ENCODE results near the gene CARD11.
"Not testable (repeated sequence)": the region's sequence is repeated elsewhere in the genome, so short reads cannot be mapped to it uniquely, and the experiment has no call there.

Gene CARD11

DNA sequence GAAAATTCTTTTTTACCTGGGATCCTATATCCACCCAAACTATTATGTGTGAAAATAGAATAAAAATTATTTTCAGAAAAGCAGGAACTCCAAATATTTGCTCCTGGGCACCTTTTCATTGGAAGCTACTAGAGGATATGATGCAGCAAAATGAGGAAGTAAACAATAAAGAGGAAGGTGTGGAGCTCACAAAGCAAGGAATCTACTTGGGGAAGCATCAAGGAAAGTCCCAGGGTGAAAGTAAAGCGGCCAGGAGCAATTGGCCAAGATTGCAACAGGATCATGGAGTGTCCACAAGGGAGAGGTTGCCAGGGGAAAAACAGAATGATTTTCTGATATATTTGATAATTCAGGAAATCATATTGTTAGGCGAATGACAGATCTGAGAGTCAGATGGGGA is 80.8 kb downstream of the CARD11 start:
- DNase-seq (ENCODE audit: low read depth), result no peak

DNA sequence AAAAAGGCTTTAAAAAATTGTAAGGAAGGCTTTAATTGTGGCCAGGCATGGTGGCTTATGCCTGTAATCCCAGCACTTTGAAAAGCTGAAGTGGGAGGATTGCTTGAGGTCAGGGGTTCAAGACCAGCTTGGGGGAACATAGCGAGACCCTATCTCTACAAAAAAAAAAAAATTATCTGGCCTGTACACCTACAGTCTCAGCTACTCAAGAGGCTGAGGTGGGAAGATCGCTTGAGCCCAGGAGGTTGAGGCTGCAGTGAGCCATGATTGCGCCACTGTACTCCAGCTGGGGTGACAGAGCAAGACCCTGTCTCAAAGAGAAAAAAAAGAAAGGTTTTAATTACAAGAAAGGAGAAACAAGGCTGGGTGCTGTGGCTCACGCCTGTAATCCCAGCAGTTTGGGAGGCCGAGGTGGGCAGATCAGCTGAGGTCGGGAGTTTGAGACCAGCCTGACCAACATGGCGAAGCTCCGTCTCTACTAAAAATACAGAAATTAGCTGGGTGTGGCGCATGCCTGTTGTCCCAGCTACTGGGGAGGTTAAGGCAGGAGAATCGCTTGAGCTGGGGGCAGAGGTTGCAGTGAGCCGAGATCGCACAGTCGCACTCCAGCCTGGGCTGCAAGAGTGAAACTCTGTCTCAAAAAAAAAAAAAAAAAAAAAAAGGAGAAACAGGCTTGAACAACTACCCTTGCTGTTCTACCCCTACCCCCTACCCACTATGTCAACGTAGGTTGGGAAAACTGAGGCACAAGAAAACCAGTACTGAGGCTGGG is 83.7 kb downstream of the CARD11 start:
- no peak for DNase-seq (ENCODE audit: low read depth)

DNA sequence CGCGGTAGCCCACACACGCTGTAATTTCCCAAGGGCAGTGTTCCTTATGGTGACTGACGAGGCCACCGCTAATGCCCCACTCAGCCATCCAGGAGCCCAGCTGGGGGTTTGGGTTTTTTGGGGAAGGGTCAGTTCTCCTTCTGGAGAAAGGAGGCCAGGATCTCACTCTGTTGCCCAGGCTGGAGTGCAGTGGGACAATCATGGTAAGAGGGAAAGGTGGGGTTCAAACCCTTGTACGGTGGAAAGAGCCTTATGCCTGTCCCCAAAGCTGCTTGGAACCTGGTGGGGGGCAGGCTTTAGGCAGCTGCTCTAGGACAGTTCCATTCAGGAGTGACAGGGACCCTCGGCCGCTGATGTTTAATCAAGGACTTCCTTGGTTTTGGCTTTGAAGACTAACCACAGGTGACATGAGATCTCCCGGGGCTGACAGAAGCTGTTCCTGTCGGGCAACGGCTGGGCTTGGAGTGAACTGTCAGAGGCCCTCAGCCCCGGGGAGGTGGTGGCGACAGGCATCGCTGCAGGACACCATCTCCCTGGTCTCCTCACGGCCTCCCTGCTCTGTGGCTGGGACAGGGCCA is 84.5 kb downstream of the CARD11 start:
- no peak for DNase-seq (ENCODE audit: low read depth)

DNA sequence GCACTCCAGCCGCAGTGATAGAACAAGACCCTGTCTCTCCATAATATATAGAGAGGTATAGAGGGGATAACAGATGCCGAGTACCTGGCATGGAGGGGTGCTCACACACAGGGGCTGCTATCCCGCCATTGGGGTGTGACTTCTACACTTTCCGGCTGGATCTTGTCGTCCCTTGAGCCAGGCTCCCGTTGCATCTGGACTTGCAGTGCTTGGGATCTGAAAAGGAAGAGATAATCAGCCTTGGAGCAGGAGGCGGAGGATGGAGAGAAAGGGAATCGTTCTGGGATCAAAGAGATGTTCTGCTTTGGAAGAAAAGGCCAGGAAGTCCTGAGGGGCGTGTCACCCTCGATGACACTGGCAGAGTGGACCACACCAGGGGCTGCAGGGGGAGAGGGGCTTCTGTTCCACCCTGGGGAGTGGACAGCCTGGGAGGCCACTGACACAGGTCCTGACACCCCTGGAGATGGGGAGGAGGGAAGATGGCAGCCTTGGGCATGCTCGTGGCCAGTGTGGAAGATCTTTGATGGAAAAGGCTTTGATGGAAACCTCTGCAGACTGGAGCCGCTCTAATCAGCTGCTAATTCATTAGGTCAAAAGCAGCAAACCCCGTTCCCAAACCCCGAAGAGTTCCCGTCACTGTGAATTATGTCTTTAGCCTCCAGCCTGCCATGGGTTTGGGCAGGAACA is 85.1 kb downstream of the CARD11 start:
- DNase-seq (ENCODE audit: low read depth), result no peak

DNA sequence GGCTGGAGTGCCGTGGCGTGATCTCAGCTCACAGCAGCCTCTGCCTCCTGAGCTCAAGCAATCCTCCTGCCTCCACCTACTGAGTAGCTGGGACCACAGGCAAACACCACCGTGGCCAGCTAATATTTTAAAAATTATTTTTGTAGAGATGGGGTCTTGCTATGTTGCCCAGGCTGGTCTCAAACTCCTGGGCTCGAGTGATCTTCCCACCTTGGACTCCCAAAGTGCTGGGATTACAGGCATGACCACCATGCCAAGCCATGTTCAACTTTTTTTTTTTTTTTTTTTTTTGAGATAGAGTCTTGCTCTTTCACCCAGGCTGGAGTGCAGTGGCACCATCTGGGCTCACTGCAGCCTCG is 86.3 kb downstream of the CARD11 start:
- not testable (repeated sequence) for DNase-seq (ENCODE audit: low read depth)

DNA sequence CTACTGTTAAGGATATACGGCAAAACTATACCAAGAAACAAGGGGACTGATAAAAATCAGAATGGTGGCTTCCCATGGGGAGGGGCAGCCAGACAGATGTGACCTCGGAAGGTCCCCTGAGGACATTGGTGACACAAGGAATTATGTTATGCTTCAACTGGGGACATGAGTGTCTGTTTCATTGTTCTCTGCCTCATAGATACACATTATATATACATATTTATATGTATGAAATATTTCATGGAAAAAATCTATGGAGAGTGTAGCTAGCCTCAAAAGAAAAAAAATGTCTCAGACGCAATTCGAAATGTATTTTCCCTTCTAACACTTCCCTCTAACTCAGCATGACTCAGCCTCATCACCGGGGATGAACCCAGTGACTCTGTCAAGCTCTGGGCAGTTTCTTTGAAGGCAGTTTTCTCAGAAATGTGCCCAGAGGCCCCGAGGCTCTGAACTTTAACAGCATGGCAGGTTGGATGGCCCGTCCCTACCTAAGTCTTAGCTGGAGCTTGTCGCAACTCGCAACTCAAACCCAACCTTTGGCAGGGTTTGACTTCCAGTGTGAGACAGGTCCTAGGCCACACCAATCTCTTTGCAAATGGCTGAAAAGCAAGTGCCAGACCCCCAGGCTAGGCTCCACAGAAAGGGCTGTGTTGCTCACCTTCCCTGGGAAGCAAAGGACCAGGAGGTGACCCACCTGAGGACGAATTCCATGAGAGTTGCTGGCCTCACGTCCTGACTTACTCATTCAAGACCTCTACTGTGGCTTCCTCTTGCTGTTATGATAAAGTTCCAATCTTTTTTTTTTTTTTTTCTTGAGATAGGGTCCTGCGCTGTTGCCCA is 86.9 kb downstream of the CARD11 start:
- DNase-seq (ENCODE audit: low read depth), result no peak

DNA sequence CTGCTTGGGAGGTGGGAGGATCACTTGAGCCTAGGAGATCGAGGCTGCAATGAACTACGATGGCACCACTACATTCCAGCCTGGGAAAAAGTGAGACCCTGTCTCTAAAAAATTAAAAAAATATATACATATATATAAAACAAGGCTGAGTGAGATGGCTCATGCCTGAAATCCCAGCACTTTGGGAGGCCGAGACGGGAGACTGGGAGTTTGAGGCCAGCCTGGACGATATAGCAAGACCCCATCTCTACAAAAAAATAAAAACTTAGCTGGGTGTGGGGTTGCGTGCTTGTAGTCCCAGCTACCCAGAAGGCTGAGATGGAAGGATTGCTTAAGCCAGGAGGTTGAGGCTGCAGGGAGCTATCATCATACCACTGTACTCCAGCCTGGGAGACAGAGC is 87.6 kb downstream of the CARD11 start:
- DNase-seq (ENCODE audit: low read depth), result no peak

DNA sequence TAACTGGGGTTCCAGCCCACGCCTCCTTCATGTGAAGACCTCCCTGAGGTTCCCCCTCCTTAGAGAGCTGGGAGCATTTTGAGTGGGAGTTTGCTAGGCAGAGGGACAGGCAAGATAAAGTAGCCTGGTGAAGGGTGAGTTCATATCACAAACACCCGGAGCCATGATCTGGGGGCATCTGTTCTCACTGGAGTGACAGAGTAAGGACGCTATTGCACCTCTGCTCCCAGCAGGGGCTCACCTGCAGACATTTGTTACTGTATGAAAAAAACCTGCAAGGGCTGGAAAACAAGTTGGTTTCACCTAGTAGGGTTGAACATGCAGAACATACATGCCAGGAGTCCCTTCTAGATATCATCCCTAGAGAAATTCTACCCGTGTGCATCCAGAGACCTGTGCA is 88.4 kb downstream of the CARD11 start:
- no peak for DNase-seq (ENCODE audit: low read depth)

DNA sequence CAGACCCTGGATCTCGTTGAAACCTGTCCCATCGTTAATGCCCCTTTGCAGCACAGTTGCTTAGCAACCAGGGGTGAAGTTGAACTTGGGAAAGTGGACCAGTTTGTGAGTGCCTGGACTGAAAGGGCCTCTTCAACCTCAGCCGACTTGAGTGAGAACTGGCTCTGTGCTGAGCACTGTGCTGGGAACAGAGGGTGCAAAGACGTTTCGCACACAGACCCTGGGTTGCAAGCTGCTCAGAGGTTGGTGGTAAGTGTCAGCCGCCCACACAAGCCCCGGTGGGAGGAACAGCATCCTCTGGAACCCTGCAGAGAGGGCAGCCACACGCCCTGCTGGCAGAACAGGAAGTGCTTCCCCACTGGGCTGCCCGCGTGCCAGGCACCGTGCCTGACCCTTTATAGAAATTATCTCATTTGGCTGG is 89.2 kb downstream of the CARD11 start:
- DNase-seq (ENCODE audit: low read depth), result no peak

DNA sequence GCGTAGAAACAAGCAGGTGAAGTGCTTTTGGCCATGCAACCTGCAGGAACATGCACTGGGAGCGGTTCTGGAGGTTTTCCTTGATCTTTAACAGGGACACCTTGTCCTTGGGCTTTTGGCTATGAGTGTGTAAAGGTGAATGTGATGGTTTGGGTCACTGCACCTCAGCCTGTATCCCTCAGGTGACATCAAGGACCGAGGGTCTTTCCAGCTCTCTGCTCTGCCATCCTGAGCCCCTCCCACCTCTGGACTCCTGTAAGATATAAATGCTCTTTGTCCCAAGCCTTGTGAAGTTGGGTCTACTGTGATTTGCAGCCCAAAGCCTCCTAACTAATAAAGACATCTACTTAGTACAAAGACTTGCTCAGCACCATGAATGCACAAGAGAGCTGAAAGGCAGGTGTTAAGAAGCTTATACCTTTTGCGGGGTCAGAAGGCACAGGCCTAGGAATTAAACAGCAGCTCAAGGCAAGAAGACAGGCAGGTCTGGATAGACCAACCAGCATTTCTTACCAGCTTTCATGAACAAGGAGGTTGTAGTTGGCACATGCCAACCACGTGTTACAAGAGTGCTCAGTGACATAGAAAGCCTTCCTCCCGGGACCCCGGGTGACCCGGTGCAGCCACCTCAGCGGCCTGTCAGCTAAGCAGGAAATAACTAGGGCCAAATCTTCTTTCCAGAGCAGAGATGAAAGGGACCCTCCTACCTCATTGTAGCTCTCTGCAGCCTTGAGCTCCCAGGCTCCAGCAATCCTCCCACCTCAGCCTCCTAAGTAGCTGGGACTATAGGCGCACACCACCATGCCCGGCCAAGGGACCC is 89.9 kb downstream of the CARD11 start:
- no peak for DNase-seq (ENCODE audit: low read depth)

DNA sequence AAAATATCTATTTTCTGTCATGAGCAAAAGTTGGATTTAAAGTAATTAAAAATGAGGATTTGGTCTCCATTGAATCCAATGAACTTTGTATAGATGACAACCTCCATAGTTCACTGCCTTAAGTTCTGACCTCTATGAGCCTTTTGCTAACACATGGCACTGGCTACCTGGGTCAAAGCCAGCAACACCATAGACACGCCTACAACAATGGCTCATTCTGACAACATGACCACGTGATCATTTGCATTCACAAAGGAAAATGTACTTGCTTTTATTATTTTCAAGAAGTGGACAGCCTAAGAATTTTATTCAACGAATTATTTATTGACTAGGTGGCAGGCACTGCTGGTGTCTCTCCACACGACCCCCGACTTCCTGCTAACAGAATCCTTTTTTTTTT is 90.6 kb downstream of the CARD11 start:
- DNase-seq (ENCODE audit: low read depth), result no peak

DNA sequence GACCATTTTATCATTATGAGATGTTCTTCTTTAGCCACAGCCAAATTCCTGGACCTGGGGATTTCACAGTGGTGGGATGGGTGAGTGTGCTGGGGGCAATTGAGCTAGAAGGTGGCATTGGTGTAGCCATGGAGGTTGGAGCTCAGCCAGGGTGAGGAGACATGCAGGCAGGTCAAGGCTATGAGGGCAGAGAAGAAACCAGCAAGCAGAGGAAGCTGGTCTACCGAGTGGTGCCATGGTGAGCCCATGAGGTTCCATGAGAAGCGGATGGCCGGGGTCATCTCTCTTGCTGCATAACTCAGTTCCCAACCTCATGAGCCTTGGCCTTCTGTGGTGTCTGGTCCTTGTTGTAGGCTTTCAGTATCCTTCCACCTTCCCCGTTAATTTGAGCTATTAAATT is 91.4 kb downstream of the CARD11 start:
- DNase-seq (ENCODE audit: low read depth), result no peak

DNA sequence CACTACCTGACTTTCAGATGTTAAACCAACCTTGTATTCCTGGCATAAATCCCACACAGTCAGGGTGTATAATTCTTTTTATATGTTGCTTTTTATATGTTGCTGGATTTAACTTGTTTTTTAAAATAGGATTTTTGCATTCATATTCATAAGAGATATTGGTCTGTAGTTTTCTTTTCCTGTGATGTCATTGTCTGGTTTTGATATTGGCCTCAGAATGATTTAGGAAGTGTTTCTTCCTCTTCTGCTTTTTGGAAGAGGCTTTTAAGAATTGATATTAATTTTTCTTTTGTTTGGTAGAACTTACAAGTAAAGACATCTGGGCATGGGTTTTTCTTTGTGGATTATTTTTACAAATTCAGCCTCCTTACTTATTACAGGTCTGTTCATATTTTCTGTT is 93.1 kb downstream of the CARD11 start:
- DNase-seq (ENCODE audit: low read depth), result no peak

DNA sequence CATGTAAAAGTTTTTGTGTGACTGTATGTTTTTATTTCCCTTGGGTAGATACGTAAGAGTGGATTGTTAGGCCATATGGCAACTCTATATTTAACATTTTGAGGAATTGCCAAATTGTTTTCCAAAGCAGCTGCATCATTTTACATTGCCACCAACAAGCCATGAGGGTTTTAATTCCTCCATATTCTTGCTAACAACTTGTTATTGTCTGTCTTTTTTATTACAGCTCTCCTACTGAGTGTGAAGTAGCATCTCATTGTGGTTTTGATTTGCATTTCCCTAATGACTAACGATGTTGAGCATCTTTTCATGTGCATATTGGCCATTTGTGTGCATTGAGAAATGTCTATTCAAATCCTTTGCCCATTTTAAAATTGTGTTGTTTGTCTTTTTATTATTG is 94.9 kb downstream of the CARD11 start:
- no peak for DNase-seq (ENCODE audit: low read depth)

DNA sequence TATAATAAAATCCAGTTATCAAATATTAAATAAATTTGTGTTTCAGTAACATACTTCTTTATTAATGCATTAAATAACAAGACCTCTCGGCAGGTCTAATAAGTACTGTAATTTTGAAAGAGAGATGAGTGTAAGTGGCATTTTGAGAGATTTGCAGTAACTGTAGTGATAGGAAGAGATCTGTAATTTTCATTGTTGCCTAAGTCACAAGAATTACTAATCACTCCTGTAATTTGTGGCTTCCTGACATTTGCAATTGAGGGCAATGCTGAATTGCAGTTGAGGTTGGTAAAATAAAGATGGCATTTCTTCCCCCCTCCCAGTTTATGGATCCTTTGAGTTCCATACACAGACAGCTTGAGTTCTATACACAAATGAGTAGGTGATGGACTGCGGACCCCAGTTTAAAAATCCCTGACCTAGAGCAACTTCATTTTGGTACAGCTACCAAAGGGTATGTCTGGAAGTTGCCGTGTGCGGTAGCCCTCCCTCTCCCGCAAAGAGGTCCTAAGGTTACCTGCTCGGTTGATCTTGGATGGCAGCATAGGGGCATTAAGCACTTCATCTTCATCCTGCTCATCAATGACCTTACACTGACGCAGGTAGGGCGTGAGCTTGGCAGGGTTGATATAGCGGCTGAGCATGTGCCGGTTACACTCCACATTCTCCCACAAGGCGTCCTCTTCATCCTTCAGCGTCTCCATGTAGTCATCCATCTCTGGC is 96.4 kb downstream of the CARD11 start:
- no peak for DNase-seq (ENCODE audit: low read depth)

DNA sequence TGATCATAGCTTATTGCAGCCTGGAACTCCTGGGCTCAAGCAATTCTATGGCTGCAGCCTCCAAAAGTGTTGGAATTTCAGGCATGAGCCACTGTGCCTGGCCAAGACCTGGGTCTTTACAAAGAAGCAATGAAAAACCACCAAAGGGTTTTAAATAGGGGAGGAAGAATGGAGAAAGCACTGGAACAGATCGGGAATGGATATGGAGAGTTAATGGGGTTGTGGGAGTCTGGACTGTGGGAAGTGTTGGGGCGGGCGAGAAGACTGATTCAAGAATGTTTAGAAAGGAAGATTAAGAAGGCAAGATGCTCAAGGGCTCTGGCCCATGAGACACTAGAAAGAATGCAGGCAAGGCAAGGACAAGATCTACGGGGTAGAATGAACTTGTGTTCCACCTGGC is 98.5 kb downstream of the CARD11 start:
- DNase-seq (ENCODE audit: low read depth), result no peak

DNA sequence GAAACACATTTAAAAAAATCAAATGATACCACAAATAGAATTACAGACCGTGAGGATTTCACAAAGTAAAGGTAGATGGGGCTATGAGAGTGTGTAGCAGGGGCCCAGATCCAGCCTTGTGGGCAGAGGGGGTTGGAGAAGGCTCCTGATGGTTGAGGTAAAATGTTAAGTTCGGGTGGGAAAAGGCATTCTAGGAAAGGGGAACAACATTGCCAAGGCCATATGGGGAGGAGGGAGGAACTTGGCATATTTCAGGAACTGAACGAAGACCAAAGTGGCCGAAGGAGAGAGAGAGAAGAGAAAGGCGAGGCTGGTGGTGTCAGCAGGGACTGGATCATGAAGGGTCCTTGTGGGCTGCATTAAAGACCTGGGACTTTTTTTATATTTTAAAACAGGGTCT is 98.9 kb downstream of the CARD11 start:
- DNase-seq (ENCODE audit: low read depth), result no peak

DNA sequence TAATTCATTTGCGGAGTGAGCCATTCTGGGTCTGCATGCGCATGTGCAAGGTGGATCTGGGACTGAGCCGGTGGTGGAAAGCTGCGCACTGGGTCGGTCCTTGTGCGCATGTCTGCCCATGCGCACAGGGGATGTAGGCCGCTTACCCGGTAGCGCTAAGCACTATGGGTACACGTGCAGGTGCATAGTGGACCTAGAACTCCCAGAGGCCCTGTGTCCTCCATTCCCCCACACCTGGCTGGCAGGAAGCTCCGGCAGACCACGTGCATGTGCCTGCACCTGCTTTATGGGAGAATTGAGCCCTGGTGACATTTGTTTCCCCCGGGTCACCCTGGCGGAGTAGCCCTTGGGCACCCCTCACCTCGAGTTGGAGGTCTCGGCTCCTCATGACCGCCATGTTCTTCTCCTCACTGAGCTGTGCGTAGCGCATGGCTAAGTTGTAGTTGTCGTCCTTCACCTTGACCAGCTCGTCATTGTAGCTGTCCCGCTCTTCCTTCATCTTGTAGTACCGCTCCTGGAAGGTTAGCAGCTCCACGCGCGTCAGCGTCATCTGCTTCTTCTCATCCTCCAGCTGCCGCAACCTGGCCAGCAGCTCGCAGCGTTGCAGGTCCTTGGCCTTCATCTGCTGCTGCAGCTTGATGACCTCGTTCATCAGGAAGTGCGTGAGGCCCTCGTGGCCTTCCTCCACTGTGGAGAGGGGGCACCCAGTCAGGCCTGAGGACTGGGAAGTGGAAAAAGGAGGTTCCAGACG is 99.6 kb downstream of the CARD11 start:
- no peak for DNase-seq (ENCODE audit: low read depth)

DNA sequence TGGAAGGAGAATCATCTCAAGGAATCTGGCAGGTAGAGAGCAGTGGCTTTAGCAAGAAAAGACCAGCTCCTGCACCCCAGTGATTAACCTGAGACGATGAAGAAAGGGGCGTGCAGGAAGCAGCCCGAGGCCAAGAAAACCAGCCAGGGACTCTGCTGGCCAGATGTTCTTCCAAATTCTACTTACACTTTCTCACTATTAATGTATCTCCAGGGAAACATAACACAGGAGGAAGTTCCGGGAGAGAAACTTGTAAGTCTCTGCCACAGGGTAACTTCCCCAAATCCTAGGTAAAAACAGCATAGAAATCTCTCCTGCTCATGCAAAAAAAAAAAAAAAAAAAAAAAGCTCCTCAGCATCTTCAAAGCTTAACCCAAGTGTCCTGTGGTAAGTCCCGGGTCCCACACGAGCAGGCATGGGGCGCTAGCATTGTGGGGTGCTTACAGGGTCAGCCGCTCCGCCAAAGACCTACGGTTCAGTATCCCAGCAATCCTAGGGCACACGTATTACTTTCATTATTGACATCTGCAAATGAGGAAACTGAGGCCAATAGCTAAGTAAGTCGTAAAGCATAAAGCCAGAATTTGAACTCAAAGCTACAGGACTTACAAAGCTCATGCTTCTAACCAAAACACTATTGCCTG is 102.3 kb downstream of the CARD11 start:
- DNase-seq (ENCODE audit: low read depth), result no peak

DNA sequence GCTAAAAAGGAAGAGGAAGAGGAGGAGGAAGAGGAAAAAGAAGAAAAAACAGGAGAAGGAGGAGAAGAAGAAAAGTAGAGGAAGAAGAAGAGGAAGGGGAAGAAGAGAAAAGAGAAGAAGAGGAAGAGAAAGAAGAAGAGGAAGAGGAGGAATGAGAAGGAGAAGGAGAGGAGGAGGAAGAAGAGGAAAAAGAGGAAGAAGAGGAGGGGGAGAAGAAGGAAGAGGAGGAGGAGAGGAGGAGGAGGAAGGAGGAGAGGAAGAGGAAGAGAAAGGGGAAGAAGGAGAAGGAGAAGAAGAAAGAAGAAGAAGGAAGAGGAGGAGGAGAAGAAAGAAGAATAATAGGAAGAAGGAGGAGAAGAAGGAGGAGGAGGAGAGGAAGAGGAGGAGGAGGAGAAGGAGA is 103.2 kb downstream of the CARD11 start:
- DNase-seq (ENCODE audit: low read depth), result no peak
